ENCODE results near the gene CCDC183.

CCDC183 gene

GRCh38 chr9:136771907-136772415, 24.2 kb upstream of the CCDC183 start:
- no peaks in the 10 kb centered on the region for H3K9me3 ChIP-seq (replicated peaks; ENCODE audit: insufficient read depth, low read length)
- no peaks in the 10 kb centered on the region for H3K9me2 ChIP-seq (replicated peaks; ENCODE audit: insufficient read depth, low read length)
- no peak overlapping the region for H3K4me3 ChIP-seq (ENCODE audit: low read length)
- DNase-seq, result no peak
- peaks cover 18% of the 10 kb centered on the region for H3K4me1 ChIP-seq (ENCODE audit: low read length)
- H3K9ac ChIP-seq (ENCODE audit: low read length), result no peak overlapping the region
- H3K27me3 ChIP-seq (replicated peaks; ENCODE audit: insufficient read depth, low read length), result peaks cover 21% of the 10 kb centered on the region
- H3K27ac ChIP-seq (ENCODE audit: low read length), result no peak overlapping the region
- no peak overlapping the region for H3K4me2 ChIP-seq (ENCODE audit: low read depth, low read length)
- H3K79me2 ChIP-seq (ENCODE audit: low read length), result no peaks in the 10 kb centered on the region
- TF ChIP-seq EZH2phosphoT487 (IDR thresholded peaks at IDR 0.05; ENCODE audit: low read length), result no peak
- TF ChIP-seq EZH2 (optimal IDR thresholded peaks at IDR 0.05; ENCODE audit: low read depth, low read length), result no peak
- no peak for TF ChIP-seq CTCF (IDR thresholded peaks at IDR 0.05; ENCODE audit: low read length)
- peaks cover 14% of the 10 kb centered on the region for H3F3A ChIP-seq (ENCODE audit: insufficient read depth, low read length)
- H2AFZ ChIP-seq (ENCODE audit: low read length), result no peak overlapping the region
- no peaks in the 10 kb centered on the region for H3K36me3 ChIP-seq (replicated peaks; ENCODE audit: insufficient read depth, low read length)
- H4K20me1 ChIP-seq (ENCODE audit: insufficient read depth, low read length), result no peaks in the 10 kb centered on the region

- Histone ChIP-seq H3F3A (ENCODE audit: insufficient read depth, low read length) (0 out of 2 replicates have a peak, but pooled peaks cover 4% of the 10 kb centered on the region), H3K27ac (ENCODE audit: low read length) (no peak overlapping the region), H3K4me3 (ENCODE audit: low read length) (no peak overlapping the region), H4K20me1 (ENCODE audit: insufficient read depth, low read length) (no peaks in the 10 kb centered on the region), H3K4me2 (ENCODE audit: low read depth, low read length) (peak overlapping the region; percentile 10; the same call in 1 of the 2 replicates), H3K27me3 (replicated peaks; ENCODE audit: insufficient read depth, low read length) (peaks cover 25% of the 10 kb centered on the region), H3K36me3 (replicated peaks; ENCODE audit: insufficient read depth, low read length) (no peaks in the 10 kb centered on the region), H3K9ac (ENCODE audit: low read length) (no peak overlapping the region), H3K9me2 (replicated peaks; ENCODE audit: insufficient read depth, low read length) (no peaks in the 10 kb centered on the region), H2AFZ (ENCODE audit: low read length) (peak overlapping the region; percentile 61), H3K4me1 (ENCODE audit: low read length) (peaks cover 11% of the 10 kb centered on the region), H3K79me2 (ENCODE audit: low read length) (no peaks in the 10 kb centered on the region), H3K9me3 (replicated peaks; ENCODE audit: insufficient read depth, low read length) (no peaks in the 10 kb centered on the region)
- TF ChIP-seq EZH2phosphoT487 (IDR thresholded peaks at IDR 0.05; ENCODE audit: low read length), result no peak
- TF ChIP-seq EZH2 (optimal IDR thresholded peaks at IDR 0.05; ENCODE audit: low read depth, low read length), result no peak
- no peak for TF ChIP-seq CTCF (IDR thresholded peaks at IDR 0.05; ENCODE audit: low read length)
- DNase-seq, result peak; percentile 57
Observed at GRCh38 chr9:136773386-136774044, 22.6 kb upstream of the CCDC183 start.

DNA sequence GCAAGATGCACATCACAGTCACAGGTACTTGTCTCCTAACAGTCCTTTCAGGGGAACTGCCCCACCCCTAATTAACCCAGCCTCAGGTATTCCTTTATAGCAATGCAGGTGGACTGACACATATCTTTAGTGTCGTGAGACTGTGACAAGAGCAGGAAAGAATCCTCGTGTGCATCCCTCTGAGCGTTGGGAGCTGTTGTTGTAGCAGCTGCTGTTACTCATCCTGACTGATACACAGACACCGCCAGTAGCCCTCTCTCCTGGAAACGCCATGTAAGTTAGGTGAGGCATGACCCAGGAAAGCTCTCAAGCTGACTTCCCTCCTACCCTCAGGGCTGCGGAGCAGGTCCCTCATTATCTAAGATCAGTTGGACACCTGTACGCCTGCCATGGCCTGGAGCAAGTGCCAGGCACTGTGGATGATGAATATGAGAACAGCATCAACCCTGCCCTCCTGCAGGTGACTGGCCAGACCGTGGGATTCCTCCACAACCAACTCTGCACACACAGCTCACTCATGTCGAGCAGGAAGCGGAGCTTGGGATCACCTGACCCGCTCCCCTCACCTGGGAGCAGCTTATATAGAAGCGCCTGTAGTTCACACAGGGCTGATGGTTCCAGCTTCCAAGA, 21.6 kb upstream of the CCDC183 start:
- Histone ChIP-seq H3K36me3 (replicated peaks; ENCODE audit: insufficient read depth, low read length) (no peaks in the 10 kb centered on the region), H3K27me3 (replicated peaks; ENCODE audit: insufficient read depth, low read length) (peaks cover 35% of the 10 kb centered on the region), H3K9me2 (replicated peaks; ENCODE audit: insufficient read depth, low read length) (no peaks in the 10 kb centered on the region), H3K9me3 (replicated peaks; ENCODE audit: insufficient read depth, low read length) (no peaks in the 10 kb centered on the region), H3K4me3 (ENCODE audit: low read length) (no peak overlapping the region), H3K4me1 (ENCODE audit: low read length) (peaks cover 11% of the 10 kb centered on the region), H3K79me2 (ENCODE audit: low read length) (no peaks in the 10 kb centered on the region), H4K20me1 (ENCODE audit: insufficient read depth, low read length) (no peaks in the 10 kb centered on the region), H3F3A (ENCODE audit: insufficient read depth, low read length) (0 out of 2 replicates have a peak, but pooled peaks cover 4% of the 10 kb centered on the region), H3K4me2 (ENCODE audit: low read depth, low read length) (no peak overlapping the region), H3K9ac (ENCODE audit: low read length) (no peak overlapping the region), H3K27ac (ENCODE audit: low read length) (no peak overlapping the region), H2AFZ (ENCODE audit: low read length) (peak overlapping the region; percentile 61; the same call in 1 of the 2 replicates)
- TF ChIP-seq CTCF (IDR thresholded peaks at IDR 0.05; ENCODE audit: low read length), result no peak
- no peak for TF ChIP-seq EZH2phosphoT487 (IDR thresholded peaks at IDR 0.05; ENCODE audit: low read length)
- TF ChIP-seq EZH2 (optimal IDR thresholded peaks at IDR 0.05; ENCODE audit: low read depth, low read length), result no peak
- DNase-seq, result no peak
